Endodermal cell (in vitro differentiated cells): ENCODE measurements around the gene DLG1. TPM values are rescaled to one million over a fixed set of nuclear protein-coding genes. Genes with fewer than 3 reads are reported as not detected.
A peak's percentile ranks its signal among the peaks of the same experiment; 100 is the strongest.

Source experiments
- DNase-seq: peaks from one replicate; pipeline ENCODE4 v3.0.0-alpha.2; 2017
- H3K27ac ChIP-seq: 2 replicates; pipeline ENCODE4 v1.5.1; 2013; ENCODE audit warnings: mild to moderate bottlenecking, low read depth, low read length, moderate library complexity
- H3K27me3 ChIP-seq: 2 replicates; pipeline ENCODE4 v1.6.1; 2013; ENCODE audit warnings: mild to moderate bottlenecking, low read length, moderate library complexity; ENCODE audit not compliant: insufficient read depth, control insufficient read depth, poor library complexity, severe bottlenecking
- H3K36me3 ChIP-seq: 2 replicates; pipeline ENCODE4 v1.7.0; 2013; ENCODE audit warnings: mild to moderate bottlenecking, low read length, moderate library complexity; ENCODE audit not compliant: control insufficient read depth, insufficient read depth
- H3K4me1 ChIP-seq: one replicate; pipeline ENCODE4 v1.7.0; 2013; ENCODE audit warnings: low read length; ENCODE audit not compliant: control insufficient read depth, insufficient read depth
- H3K4me3 ChIP-seq: 2 replicates; pipeline ENCODE4 v1.5.1; 2013; ENCODE audit warnings: mild to moderate bottlenecking, low read length, moderate library complexity
- H3K9ac ChIP-seq: 2 replicates; pipeline ENCODE4 v1.6.1; 2013; ENCODE audit warnings: mild to moderate bottlenecking, low read length, moderate library complexity; ENCODE audit not compliant: poor library complexity, severe bottlenecking; ENCODE audit errors: extremely low read depth
- H3K9me3 ChIP-seq: 2 replicates; pipeline ENCODE4 v1.6.1; 2013; ENCODE audit warnings: mild to moderate bottlenecking, low read length, moderate library complexity; ENCODE audit not compliant: control insufficient read depth
- H3K27ac Mint-ChIP-seq: 2 replicates; pipeline ENCODE4 v1.8.0; 2020; ENCODE audit warnings: mixed read lengths
- H3K27me3 Mint-ChIP-seq: 2 replicates; pipeline ENCODE4 v1.8.0; 2021; ENCODE audit warnings: mild to moderate bottlenecking, mixed read lengths; ENCODE audit not compliant: insufficient read depth
- H3K36me3 Mint-ChIP-seq: 2 replicates; pipeline ENCODE4 v1.8.0; 2020; ENCODE audit warnings: low read depth, mixed read lengths
- H3K4me1 Mint-ChIP-seq: 2 replicates; pipeline ENCODE4 v1.8.0; 2020; ENCODE audit warnings: mixed read lengths
- H3K4me3 Mint-ChIP-seq: 2 replicates; pipeline ENCODE4 v1.8.0; 2020; ENCODE audit warnings: mild to moderate bottlenecking, moderate library complexity, mixed read lengths
- H3K9me3 Mint-ChIP-seq: 2 replicates; pipeline ENCODE4 v1.8.0; 2020; ENCODE audit warnings: mild to moderate bottlenecking, mixed read lengths
- CTCF ChIP-seq: fragments of 200-600 bp; sonication (generic); conservative IDR thresholded peaks from 2 replicates; pipeline ENCODE4 v1.5.0; 2021; ENCODE audit warnings: antibody characterized with exemption, mild to moderate bottlenecking
- WGBS, 2 experiments: methylation state at CpG; one replicate each; pipeline versions ENCODE4 v1.1.5 to v1.1.7; 2013; ENCODE audit warnings: missing lambda C conversion rate in 2 of 2, mixed read lengths in 1 of 2; ENCODE audit not compliant: insufficient coverage in 1 of 2, insufficient read length in 1 of 2; 5-methylcytosine and 5-hydroxymethylcytosine counted together
- total RNA-seq, 2 donors: library from RNA; stranded (reverse); fragmentation: NEBNext Ultra II Directional in 1 of 2; extraction: Animal tissue kit (Norgen Biotek cat#: 25700) in 1 of 2; gene quantifications; 2 replicates in 1 of 2; 3 replicates in 1 of 2; pipeline ENCODE4 v1.2.1, GENCODE V29; 2021

Gene DLG1
- total RNA-seq, 2 donors from 2014 or later = 78.7 to 96.9 TPM

GRCh38 chr3:197117114-197117513, 181.3 kb downstream of the DLG1 start:
- Histone ChIP-seq H3K4me3 (no peak overlapping the region), H3K9me3 (peaks cover 5% of the 10 kb centered on the region), H3K36me3 (peaks cover 54% of the 10 kb centered on the region), H3K27me3 (no peaks in the 10 kb centered on the region), H3K4me1 (no peaks in the 10 kb centered on the region), H3K27ac (no peak overlapping the region), H3K9ac (no peak overlapping the region)
- no peak for TF ChIP-seq CTCF
- WGBS, 2 experiments = 93 to 100% methylated on average over 1 to 2 of the region's 2 CpGs
- peaks cover 38% of the 10 kb centered on the region for H3K36me3 Mint-ChIP-seq
- H3K27ac Mint-ChIP-seq = peak overlapping the region; percentile 79
- no peak overlapping the region for H3K4me3 Mint-ChIP-seq
- peaks cover 5% of the 10 kb centered on the region for H3K4me1 Mint-ChIP-seq
- no peak for DNase-seq
- no peaks in the 10 kb centered on the region for H3K9me3 Mint-ChIP-seq
- no peaks in the 10 kb centered on the region for H3K27me3 Mint-ChIP-seq

DNA sequence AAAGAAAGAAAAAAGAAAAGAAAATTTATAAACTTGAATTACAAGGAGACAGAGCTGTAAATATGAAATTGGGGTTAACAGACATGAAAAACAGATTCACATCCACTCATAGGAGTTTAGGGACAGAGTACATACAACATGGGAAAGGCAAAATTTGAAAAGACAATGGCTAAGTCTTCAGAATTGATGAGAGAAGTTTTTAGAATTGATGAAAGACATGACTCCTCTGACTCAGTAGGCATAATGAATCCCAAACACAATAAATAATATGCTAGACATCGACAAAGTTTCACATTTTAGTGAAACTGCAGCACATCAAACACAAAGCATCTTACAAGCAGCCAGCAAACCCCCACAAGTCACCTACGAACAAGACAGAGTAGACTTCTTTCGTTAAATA, 184.4 kb downstream of the DLG1 start:
- no peak overlapping the region for H3K4me3 ChIP-seq
- Mint-ChIP-seq H3K9me3 (no peaks in the 10 kb centered on the region), H3K4me1 (peaks cover 5% of the 10 kb centered on the region), H3K4me3 (no peak overlapping the region), H3K27me3 (no peaks in the 10 kb centered on the region), H3K27ac (no peak overlapping the region), H3K36me3 (peaks cover 52% of the 10 kb centered on the region)
- H3K9ac ChIP-seq = no peak overlapping the region
- no peaks in the 10 kb centered on the region for H3K4me1 ChIP-seq
- H3K27me3 ChIP-seq = no peaks in the 10 kb centered on the region
- H3K9me3 ChIP-seq = peaks cover 14% of the 10 kb centered on the region
- no peak for TF ChIP-seq CTCF
- 96% methylated on average over 3 of the region's 3 CpGs; no CpG with 5 or more reads in 1 of the 2 experiments for WGBS, 2 experiments
- H3K27ac ChIP-seq = no peak overlapping the region
- no peak for DNase-seq
- H3K36me3 ChIP-seq = peaks cover 75% of the 10 kb centered on the region

DNA sequence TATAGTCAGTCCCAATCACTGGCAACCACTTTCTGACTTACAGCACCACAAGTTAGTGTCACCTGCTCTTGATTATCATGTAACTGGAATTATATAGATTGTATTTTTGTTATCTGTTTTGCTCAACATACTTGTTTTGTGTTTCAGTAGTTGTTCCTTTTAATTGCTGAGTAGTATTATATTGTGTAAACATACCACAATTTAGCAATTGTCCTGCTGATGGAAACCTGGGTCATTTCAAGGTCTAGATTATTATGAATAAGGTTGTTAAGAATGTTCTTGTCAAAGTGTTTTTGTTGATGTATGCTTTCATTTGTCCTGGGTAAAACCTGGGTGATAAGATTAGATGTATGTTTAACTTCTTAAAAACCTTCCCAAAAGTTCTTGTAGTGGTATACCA, 186.7 kb downstream of the DLG1 start:
- TF ChIP-seq CTCF = no peak

More for the DNA sequence above, 186.7 kb downstream of the DLG1 start:
- no peak overlapping the region for H3K9ac ChIP-seq
- H3K36me3 ChIP-seq = peaks cover 71% of the 10 kb centered on the region
- peaks cover 14% of the 10 kb centered on the region for H3K9me3 ChIP-seq
- H3K27me3 ChIP-seq = no peaks in the 10 kb centered on the region
- Mint-ChIP-seq H3K4me1 (peaks cover 4% of the 10 kb centered on the region), H3K27me3 (no peaks in the 10 kb centered on the region), H3K27ac (no peak overlapping the region), H3K9me3 (no peaks in the 10 kb centered on the region), H3K36me3 (peaks cover 62% of the 10 kb centered on the region), H3K4me3 (no peak overlapping the region)
- DNase-seq = no peak
- no peak overlapping the region for H3K4me3 ChIP-seq
- no peak overlapping the region for H3K27ac ChIP-seq
- no peaks in the 10 kb centered on the region for H3K4me1 ChIP-seq
